ENCODE data around the gene IL36G. TPM values are rescaled to one million over a fixed set of nuclear protein-coding genes. Genes with fewer than 3 reads are reported as not detected.
A peak's percentile ranks its signal among the peaks of the same experiment; 100 is the strongest.

Gene IL36G
- polyA plus RNA-seq, 2 of the 4 experiments (the other 2 are of a cell fraction), result 0.16 TPM; not detected in 1

- H3K4me2 ChIP-seq, result no peak overlapping the region
- no peak for DNase-seq (ENCODE audit: low read depth in 1 of 2, low spot score in 1 of 2)
- H3K9me3 ChIP-seq, result no peaks in the 10 kb centered on the region
- ChIA-PET CTCF (interaction anchor here (2.0 kb wide), 1 partner anchor 14 kb away, joined by 4 read pairs; no protein-coding TSS in a partner anchor), POLR2A (no interaction called here)
- no peak for TF ChIP-seq CHD4 (IDR thresholded peaks at IDR 0.05; ENCODE audit: borderline replicate concordance)
- no peak for TF ChIP-seq REST (IDR thresholded peaks at IDR 0.05)
- no peak for TF ChIP-seq EHMT2 (IDR thresholded peaks at IDR 0.05; ENCODE audit: low read depth)
- TF ChIP-seq CEBPB (IDR thresholded peaks at IDR 0.05), result no peak
- TF ChIP-seq BCL3 (IDR thresholded peaks at IDR 0.05), result no peak
- TF ChIP-seq HOXB13 (CRISPR knock-in tag; IDR thresholded peaks at IDR 0.05; ENCODE audit: low read depth), result no peak
- no peak for TF ChIP-seq CBX8 (IDR thresholded peaks at IDR 0.05)
- TF ChIP-seq EP300 (IDR thresholded peaks at IDR 0.05), result no peak
- TF ChIP-seq FOSB (CRISPR knock-in tag; IDR thresholded peaks at IDR 0.05), result no peak
- no peak for TF ChIP-seq PHF8 (IDR thresholded peaks at IDR 0.05; ENCODE audit: borderline replicate concordance, low read depth)
- no peak for TF ChIP-seq HES2 (IDR thresholded peaks at IDR 0.05)
- TF ChIP-seq FOSL2 (IDR thresholded peaks at IDR 0.05), result no peak
- TF ChIP-seq FOSL2 (CRISPR knock-in tag; IDR thresholded peaks at IDR 0.05), result no peak
- no peak for TF ChIP-seq ZC3H11A (IDR thresholded peaks at IDR 0.05)
- no peak for TF ChIP-seq ZNF302 (CRISPR knock-in tag; IDR thresholded peaks at IDR 0.05)
- no peak for TF ChIP-seq HOXB5 (CRISPR knock-in tag; IDR thresholded peaks at IDR 0.05)
- no peak for TF ChIP-seq KDM5A (IDR thresholded peaks at IDR 0.05)
- TF ChIP-seq POLR2AphosphoS2 (conservative IDR thresholded peaks at IDR 0.05; ENCODE audit: low read length), result no peak
- no peak for TF ChIP-seq E2F6 (IDR thresholded peaks at IDR 0.05; ENCODE audit: borderline replicate concordance, low read depth)
- WGBS (ENCODE audit: missing lambda C conversion rate), result 5% methylated on average over 2 of the region's 2 CpGs
- no peak for FAIRE-seq
- H3K27ac ChIP-seq, result no peak overlapping the region
- no peaks in the 10 kb centered on the region for H3K4me1 ChIP-seq
- H3K4me3 ChIP-seq, result no peak overlapping the region
- ATAC-seq, result peak in 1 of 2 experiments; percentile 54; a peak in 2 of 6 replicates
These were observed 4.7 kb upstream of the IL36G start for GRCh38 chr2:112973156-112973555.

- ATAC-seq (no peak), FAIRE-seq (no peak), DNase-seq (ENCODE audit: low read depth in 1 of 2, low spot score in 1 of 2) (no peak)
- POLR2A ChIA-PET, result no interaction called here
- Histone ChIP-seq H3K4me1 (no peaks in the 10 kb centered on the region), H3K4me3 (no peak overlapping the region), H3K4me2 (no peak overlapping the region), H3K27ac (no peak overlapping the region), H3K9me3 (no peaks in the 10 kb centered on the region)
- TF ChIP-seq E2F6 (IDR thresholded peaks at IDR 0.05; ENCODE audit: borderline replicate concordance, low read depth) (no peak), TFCP2L1 (CRISPR knock-in tag; IDR thresholded peaks at IDR 0.05) (no peak)
- WGBS (ENCODE audit: missing lambda C conversion rate), result 41% methylated on average over 1 of the region's 1 CpG
- CTCF ChIA-PET, result interaction anchor here (1.1 to 2.0 kb wide), 3 partner anchors 17 to 38 kb away, joined by 3 to 8 read pairs (median 4); no protein-coding TSS in a partner anchor
These were observed 1.9 kb downstream of the IL36G start for GRCh38 chr2:112979731-112980130.
